K562 (cell line): ENCODE measurements around the gene GABBR1. TPM values are rescaled to one million over a fixed set of nuclear protein-coding genes. Genes with fewer than 3 reads are reported as not detected.
A peak's percentile ranks its signal among the peaks of the same experiment; 100 is the strongest.

Source experiments
- ATF1 ChIP-seq, 2 experiments: fragments of 450-650 bp in 1 of 2; IDR thresholded peaks; 2 replicates each; pipeline ENCODE4 v1.6.1; 2016; ENCODE audit warnings: missing compliant biosample characterization in 1 of 2, missing genetic modification characterization in 1 of 2
- CHCHD3 ChIP-seq: fragments of 250-450 bp; sonication (Bioruptor Pico); IDR thresholded peaks from 2 replicates; pipeline ENCODE4 v2.1.2; 2022; ENCODE audit warnings: mild to moderate bottlenecking
- ETV1 ChIP-seq: fragments of 450-650 bp; conservative IDR thresholded peaks from 2 replicates; pipeline ENCODE4 v1.6.1; 2016; ENCODE audit warnings: missing genetic modification characterization, control low read depth, low read depth, missing compliant biosample characterization
- FOXP1 ChIP-seq: sonication (generic); formaldehyde crosslinking; IDR thresholded peaks from 2 replicates; pipeline ENCODE4 v1.8.0; 2022; ENCODE audit warnings: mild to moderate bottlenecking, missing genetic modification reagents
- GATAD2A ChIP-seq: fragments of 450-650 bp; IDR thresholded peaks from 2 replicates; pipeline ENCODE4 v1.6.1; 2017
- HNRNPK ChIP-seq: fragments of 200-400 bp; formaldehyde crosslinking; IDR thresholded peaks from one replicate; pipeline ENCODE4 v1.6.1; 2018; ENCODE audit warnings: mild to moderate bottlenecking, low read depth, low read length; ENCODE audit not compliant: poor library complexity, severe bottlenecking
- MTA3 ChIP-seq: fragments of 450-650 bp; formaldehyde crosslinking; IDR thresholded peaks from 2 replicates; pipeline ENCODE4 v1.6.1; 2017; ENCODE audit warnings: mild to moderate bottlenecking, borderline replicate concordance
- NUFIP1 ChIP-seq: fragments of 450-650 bp; IDR thresholded peaks from 2 replicates; pipeline ENCODE4 v1.6.1; 2018; ENCODE audit not compliant: partially characterized antibody
- SMC3 ChIP-seq: conservative IDR thresholded peaks from 2 replicates; pipeline ENCODE4 v1.6.1; 2011; ENCODE audit warnings: low read depth, low read length, improper control_type of control experiment; ENCODE audit not compliant: insufficient read depth
- SUPT5H ChIP-seq: fragments of 450-650 bp; IDR thresholded peaks from 2 replicates; pipeline ENCODE4 v1.6.1; 2016
- TCF15 ChIP-seq: fragments of 250-450 bp; sonication (Bioruptor Pico); IDR thresholded peaks from 2 replicates; pipeline ENCODE4 v1.8.0; 2022; ENCODE audit warnings: moderate library complexity, mild to moderate bottlenecking, inconsistent platforms
- ZMIZ1 ChIP-seq, 2 experiments: fragments of 150-350 bp in 1 of 2; IDR thresholded peaks; 2 replicates each; pipeline ENCODE4 v1.6.1; 2012 to 2016; ENCODE audit warnings: low read depth in 2 of 2, low read length in 2 of 2, mild to moderate bottlenecking in 1 of 2, moderate library complexity in 1 of 2
- ZNF121 ChIP-seq: sonication (generic); formaldehyde crosslinking; conservative IDR thresholded peaks from 2 replicates; pipeline ENCODE4 v1.8.0; 2022; ENCODE audit warnings: missing genetic modification reagents
- ZNF140 ChIP-seq: fragments of 250-450 bp; sonication (Bioruptor Pico); IDR thresholded peaks from 2 replicates; pipeline ENCODE4 v1.8.0; 2021; ENCODE audit warnings: moderate library complexity, mild to moderate bottlenecking, inconsistent platforms
- ZNF23 ChIP-seq: fragments of 250-450 bp; sonication (Bioruptor Pico); IDR thresholded peaks from 2 replicates; pipeline ENCODE4 v1.4.0; 2020; ENCODE audit warnings: mild to moderate bottlenecking
- ZNF518B ChIP-seq: fragments of 250-450 bp; sonication (Bioruptor Pico); IDR thresholded peaks from 2 replicates; pipeline ENCODE4 v1.5.0; 2021; ENCODE audit warnings: mild to moderate bottlenecking, moderate library complexity
- polyA plus RNA-seq, 8 experiments: library from polyadenylated mRNA; depleted of rRNA in 4 of 8; stranded (reverse) in 5 of 8; unstranded in 3 of 8; fragments of >200 nt; fragmentation: Nextera tagmentation in 2 of 8; fragmentation: Illumina TruSeq in 1 of 8; extraction: Ambion mirVana in 2 of 8; extraction: Trizol in 1 of 8; gene quantifications; 2 replicates each; pipeline versions ENCODE4 v1.2.1 to v1.2.3, GENCODE V29; 2011 to 2014; ENCODE audit warnings: inconsistent platforms in 1 of 8, missing spikeins in 1 of 8
- total RNA-seq, 7 experiments: library from RNA; depleted of rRNA in 6 of 7; stranded (reverse); fragments of >200 nt in 6 of 7; fragmentation: Illumina TruSeq in 2 of 7; extraction: Trizol in 2 of 7; gene quantifications; 2 replicates each; pipeline versions ENCODE4 v1.2.1 to v1.2.3, GENCODE V29; 2011 to 2021; ENCODE audit warnings: low replicate concordance in 1 of 7
- TF ChIP-seq, protein P1 (sequence below): IDR thresholded peaks from 3 replicates; pipeline ENCODE4 v1.6.1; 2011; ENCODE audit warnings: borderline replicate concordance, mild to moderate bottlenecking, moderate library complexity; ENCODE audit not compliant: insufficient read length; ENCODE audit errors: extremely low read depth

Gene GABBR1
- total and polyA plus RNA-seq, 9 of the 15 experiments (the other 6 are each of a cell fraction or from before 2014, with no cell fraction given) = 2.2 to 48.3 (median 20.8) TPM

DNA sequence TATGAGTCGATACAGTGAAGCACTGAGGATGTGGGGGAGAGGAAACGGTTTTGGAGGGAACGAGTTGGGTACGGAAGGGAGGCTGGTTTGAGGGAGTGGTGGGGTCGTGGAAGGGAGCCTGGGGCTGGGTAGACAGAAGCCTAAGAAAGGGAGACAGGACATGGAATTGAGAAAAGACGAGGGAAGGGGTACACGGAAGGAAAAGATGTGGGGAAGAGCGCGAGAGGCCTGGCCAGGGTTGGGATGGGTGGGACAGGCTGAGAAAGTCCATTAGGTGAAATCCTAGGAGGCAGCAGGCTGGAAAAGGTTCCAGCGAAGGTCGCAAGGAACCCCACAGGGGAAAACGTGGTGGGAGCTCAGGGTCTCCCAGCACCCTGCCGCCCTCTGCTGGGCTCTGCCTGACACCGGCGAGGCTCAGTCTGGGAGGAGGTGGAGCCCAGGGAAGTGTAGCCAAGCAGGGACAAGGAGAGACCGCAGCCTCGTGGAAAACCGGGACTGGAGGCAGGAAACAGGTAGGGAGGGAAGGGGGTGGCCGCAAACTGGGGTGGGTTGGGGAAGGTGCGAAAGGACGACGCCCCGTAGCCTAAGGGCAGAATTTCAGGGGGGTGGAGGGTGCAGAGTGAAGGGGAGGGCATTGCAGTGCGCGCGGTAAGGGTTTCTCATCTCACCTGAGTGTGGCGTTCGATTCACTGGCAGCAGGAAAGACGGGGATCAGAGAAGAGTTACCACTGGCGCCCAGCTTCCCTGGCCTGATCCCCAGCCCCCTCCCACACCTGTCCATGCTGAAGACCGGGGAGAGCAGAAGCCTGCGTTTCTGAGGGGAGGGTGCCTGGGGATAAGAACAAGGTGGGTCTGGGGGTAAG lies 4.3 kb downstream of the GABBR1 start (continued):
- TF ChIP-seq CHCHD3 (CRISPR knock-in tag) = no peak
- TF ChIP-seq, protein P1, sequence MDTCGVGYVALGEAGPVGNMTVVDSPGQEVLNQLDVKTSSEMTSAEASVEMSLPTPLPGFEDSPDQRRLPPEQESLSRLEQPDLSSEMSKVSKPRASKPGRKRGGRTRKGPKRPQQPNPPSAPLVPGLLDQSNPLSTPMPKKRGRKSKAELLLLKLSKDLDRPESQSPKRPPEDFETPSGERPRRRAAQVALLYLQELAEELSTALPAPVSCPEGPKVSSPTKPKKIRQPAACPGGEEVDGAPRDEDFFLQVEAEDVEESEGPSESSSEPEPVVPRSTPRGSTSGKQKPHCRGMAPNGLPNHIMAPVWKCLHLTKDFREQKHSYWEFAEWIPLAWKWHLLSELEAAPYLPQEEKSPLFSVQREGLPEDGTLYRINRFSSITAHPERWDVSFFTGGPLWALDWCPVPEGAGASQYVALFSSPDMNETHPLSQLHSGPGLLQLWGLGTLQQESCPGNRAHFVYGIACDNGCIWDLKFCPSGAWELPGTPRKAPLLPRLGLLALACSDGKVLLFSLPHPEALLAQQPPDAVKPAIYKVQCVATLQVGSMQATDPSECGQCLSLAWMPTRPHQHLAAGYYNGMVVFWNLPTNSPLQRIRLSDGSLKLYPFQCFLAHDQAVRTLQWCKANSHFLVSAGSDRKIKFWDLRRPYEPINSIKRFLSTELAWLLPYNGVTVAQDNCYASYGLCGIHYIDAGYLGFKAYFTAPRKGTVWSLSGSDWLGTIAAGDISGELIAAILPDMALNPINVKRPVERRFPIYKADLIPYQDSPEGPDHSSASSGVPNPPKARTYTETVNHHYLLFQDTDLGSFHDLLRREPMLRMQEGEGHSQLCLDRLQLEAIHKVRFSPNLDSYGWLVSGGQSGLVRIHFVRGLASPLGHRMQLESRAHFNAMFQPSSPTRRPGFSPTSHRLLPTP = no peak
- TF ChIP-seq ATF1 (CRISPR knock-in tag; IDR thresholded peaks at IDR 0.05) = no peak
- TF ChIP-seq ATF1 (tag; IDR thresholded peaks at IDR 0.05) = no peak
- TF ChIP-seq TCF15 (CRISPR knock-in tag) = no peak
- TF ChIP-seq MTA3 = 0 out of 2 replicates have a peak, but pooled peaks have one; percentile 57
- no peak for TF ChIP-seq ZNF23
- TF ChIP-seq ZMIZ1 (IDR thresholded peaks at IDR 0.05; ENCODE audit: low read depth in 2 of 2, low read length in 2 of 2) = no peak
- TF ChIP-seq SMC3 = peak; percentile 45; the same call in 1 of the 2 replicates
- TF ChIP-seq ZNF140 (CRISPR knock-in tag) = no peak
- TF ChIP-seq HNRNPK = no peak
- peak; percentile 78; the same call in 1 of the 2 replicates for TF ChIP-seq GATAD2A
- no peak for TF ChIP-seq ZNF121 (CRISPR knock-in tag)
- no peak for TF ChIP-seq ETV1 (tag)
- TF ChIP-seq ZNF518B (CRISPR knock-in tag) = no peak
- TF ChIP-seq SUPT5H = peak; percentile 34; the same call in 1 of the 2 replicates
- TF ChIP-seq FOXP1 (CRISPR knock-in tag) = no peak
- no peak for TF ChIP-seq NUFIP1
